NCI-H1417 (cell line): ENCODE measurements around the gene SGCA.
A peak's percentile ranks its signal among the peaks of the same experiment; 100 is the strongest.

Experiments used
- DNase-seq, 3 experiments: peaks; one replicate each; lab custom pipeline; 2025; lab: John Stamatoyannopoulos, UW

SGCA gene

DNA sequence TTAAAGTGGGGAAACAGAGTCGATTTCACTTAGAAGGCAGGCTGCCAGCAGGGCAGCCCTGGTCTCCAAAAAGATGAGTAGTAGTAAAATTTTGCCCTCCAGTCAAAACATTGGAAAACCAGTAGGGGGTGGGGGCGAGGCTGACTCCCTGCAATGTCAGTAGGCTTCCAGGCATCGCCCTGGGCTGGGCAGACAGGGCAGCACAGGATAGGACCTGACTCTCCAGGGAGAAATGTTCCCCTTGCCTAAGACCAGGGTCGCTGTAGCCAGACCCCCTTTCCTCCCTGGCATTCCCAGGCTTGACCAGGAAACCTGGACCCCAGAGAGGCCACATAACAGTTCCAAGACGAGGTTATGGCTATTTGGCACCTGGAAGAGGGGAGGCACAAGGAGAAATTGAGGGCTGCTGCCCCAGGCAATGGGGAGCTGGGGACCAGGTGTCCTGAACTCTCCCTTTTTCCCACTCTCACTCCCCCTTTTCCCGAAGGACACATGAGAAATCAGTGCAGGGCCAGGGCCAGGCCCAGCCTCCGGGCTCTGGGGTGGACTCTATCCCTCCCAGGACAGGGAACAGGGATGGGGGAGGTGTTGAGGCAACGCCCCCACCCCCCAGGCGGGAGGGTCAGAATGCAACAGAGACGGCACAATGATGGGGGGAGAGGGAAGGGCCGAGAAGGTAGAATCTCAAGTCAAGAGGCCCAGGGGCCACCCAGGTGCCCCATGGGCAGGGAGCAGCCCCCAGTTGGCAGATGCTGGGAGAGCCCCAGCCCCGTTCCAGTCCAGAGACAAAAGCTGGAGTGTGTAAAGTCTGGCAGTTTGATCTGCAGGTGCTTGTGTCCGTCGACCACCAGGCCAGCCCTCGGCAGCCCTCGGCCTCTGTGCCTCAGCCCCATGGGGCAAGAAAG is 31.3 kb upstream of the SGCA start:
- DNase-seq, result no peak

GRCh38 chr17:50135316-50136095 is 30.3 kb upstream of the SGCA start:
- no peak for DNase-seq

- no peak for DNase-seq
Observed at GRCh38 chr17:50136096-50136687, 29.6 kb upstream of the SGCA start.

DNA sequence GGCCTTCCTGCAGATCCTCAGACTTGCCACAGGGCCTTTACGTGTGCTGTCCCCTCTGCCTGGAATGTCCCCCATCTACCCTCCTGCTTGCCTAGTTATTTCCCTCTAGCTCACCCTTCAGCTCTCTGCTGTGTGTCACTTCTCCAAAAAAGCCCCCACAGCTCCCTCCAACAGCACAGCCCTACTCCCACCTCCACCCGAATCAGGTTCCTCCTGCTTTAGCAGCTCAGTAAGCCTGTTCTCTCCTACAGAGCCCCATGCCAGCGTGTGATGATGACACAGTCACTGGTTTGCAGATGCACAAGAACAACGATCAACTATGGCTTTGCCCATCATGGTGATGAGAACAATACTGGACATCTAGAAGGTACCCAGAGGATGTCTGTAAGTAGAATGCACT is 28.8 kb upstream of the SGCA start:
- no peak for DNase-seq

GRCh38 chr17:50139185-50139783 is 26.5 kb upstream of the SGCA start:
- DNase-seq, result no peak

- peak; percentile 11 to 57 (median 27) for DNase-seq
Observed at GRCh38 chr17:50139950-50140885, 25.6 kb upstream of the SGCA start.

DNA sequence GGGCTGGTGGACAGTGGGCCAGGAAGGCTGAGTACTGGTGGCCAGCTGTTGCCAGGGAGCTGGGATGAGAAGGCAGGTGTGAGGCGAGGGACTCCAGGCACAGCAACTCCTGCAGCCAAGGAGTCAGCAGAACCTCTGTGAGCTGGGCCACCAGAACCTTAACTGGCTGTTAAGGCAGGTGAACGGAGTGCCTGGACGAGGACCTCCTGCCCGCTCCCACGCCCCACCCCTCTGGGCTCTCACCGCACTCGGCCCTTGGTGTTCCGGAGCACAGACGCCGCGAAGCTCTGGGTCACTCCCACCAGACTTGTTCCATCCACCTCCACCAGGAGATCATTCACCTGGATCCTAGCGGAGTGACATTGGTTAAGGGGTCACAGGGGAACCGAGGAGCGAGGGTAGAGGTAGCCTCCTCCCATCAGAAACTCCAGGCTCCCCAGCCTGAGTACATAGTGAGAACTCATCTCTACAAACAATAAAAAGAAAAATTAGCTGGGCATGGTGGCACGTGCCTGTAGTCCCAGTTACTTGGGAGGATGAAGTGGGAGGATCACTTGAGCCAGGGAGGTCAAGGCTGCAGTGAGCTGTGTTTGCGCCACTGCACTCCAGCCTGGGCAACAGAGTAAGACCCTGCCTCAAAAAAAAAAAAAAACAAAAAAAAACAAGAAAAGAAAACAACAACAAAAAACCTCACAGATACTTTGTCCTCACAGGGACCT is 24.6 kb upstream of the SGCA start:
- no peak for DNase-seq

- no peak for DNase-seq
Observed at GRCh38 chr17:50141745-50142110, 24.1 kb upstream of the SGCA start.

DNA sequence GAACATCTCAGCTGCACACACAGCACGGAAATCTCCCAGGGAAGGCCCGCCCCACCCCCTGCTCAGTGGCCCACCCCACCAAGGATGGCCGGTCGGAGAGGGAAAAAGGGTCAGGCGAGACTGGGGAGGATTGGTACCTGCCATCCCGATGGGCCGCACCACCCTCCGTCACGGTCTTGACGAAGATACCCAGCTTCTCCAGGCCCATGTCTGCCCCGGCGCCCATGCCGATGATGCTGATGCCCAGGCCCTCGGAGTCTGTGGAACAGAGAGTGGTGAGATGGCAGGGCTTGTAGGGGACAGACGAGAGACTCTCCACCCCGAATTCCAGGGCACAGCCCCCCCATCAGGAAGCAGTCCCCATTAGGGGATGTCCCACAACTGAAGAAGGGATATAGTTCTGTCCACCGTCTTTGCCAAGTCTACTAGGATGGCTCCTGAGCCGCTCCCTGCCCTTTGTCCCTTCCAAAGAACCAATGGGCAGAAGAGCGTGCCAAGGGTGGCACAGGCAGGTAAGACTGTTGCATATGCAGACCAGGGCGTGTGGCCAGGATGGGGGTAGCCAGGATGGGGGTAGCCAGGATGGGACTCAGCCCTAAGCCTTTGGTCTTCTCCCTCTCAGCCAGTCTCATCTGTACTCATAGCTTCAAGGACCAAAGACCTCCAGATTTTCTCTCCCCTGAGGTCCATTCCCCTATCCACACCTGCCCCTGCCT is 22.2 kb upstream of the SGCA start:
- DNase-seq, result no peak

DNA sequence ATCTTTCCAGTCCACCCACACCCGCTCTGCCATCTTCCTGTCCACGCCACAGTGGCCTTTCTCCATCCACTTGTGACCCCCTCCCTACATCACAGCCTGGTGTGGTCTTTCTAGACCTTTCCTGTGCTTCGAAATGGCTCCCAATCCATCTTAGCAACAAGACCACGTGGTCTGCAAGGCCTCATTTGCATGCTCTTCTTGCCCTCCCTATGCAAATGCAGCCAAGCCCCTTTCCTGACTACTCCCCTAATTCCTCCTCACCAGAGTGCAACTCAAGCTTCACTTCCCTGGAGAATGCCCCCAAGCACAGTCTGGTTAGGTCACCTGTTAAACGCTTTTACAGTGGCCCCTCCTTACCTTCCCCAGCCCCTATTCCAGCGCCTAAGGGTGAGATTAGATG is 21.4 kb upstream of the SGCA start:
- no peak for DNase-seq

- DNase-seq, result no peak
Observed at GRCh38 chr17:50144845-50145531, 20.8 kb upstream of the SGCA start.

GRCh38 chr17:50145532-50146229 is 20.1 kb upstream of the SGCA start:
- DNase-seq, result no peak

DNA sequence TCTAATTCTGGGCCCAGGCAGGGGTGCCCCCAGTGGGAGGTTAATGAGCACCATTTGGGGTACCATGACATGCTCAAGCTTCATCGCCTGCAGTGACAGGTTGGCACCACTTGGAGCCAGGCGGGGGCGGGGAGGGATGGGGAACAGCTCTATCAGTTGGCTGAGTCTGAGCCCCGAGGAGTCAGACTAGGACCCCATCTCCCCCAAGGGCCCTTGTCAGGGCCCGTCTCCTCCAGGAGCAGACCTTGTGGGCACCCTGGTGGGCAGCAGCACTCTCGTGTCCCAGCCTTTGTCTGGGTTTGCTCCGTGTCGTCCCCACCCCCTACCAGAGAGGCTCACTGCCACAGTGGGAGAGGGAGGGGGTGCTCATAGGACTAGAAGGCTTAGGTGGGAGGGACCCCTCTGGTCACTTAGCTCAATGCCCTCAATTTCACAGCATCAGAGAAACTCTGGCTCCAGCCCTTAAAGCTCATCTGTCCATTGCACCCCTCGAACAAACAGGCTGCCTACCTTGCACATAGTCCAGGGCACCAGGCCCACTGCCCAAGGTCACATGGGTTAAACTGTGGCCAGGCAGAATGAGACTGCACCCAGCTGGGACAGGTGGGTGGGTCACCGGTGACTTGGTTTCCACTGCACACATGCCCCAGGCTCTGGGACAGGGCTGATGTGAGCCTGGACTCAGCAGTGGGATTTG is 19.4 kb upstream of the SGCA start:
- no peak for DNase-seq

- no peak for DNase-seq
Observed at GRCh38 chr17:50146927-50147665, 18.7 kb upstream of the SGCA start.

GRCh38 chr17:50147841-50148225 is 18.0 kb upstream of the SGCA start:
- DNase-seq, result no peak

DNA sequence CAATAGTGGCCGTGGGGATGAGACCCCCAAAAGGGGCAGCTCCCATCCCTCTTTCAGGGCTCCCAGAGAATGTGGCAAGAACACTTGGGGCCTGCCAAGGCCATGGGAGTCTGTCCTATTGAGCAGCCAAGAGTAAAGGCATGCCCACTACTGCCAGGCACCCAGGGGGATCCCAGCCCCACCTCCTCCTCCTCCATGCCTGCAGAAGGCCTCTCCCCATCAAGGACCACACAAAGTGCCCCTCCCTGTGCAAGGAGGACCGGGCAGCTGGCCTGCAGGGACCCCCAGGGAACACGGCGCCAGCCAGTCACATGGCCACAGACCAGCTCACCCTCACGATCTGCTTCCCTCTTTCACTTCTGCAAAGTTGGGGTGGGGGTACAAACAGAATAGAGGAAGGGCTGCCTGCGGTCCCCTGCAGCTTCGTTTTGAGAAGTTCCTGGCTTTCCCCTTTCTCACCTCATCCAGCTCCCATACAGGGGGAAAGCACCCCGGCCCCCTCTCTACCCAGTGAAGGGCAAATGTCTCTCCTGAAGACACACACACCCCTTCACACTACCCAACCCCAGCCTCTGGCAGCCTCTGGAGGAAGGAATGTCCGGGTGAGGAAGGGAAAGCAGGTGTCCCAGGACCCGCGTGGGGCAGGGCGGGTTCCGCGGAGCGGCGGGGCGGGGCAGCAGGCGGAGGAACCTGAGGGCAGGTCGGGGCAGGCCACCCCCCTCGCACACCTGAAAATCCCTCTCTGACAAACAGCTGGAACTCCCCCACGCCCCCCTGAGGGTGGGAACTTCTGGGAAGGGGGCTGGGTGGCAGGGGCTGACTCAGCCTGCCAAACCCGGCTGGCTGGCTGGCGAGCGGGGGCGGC is 17.3 kb upstream of the SGCA start:
- DNase-seq, result peak in 1 of 3 experiments; percentile 31

GRCh38 chr17:50149091-50149416 is 16.8 kb upstream of the SGCA start:
- peak in 1 of 3 experiments; percentile 33 for DNase-seq
